HFF-Myc (cell line): ENCODE data around the gene GALNT12.

Source experiments
- DNase-seq: peaks from one replicate; pipeline ENCODE4 v3.0.0-alpha.2; 2011; ENCODE audit warnings: low read depth; ENCODE audit errors: extremely low read depth
- H3K4me3 ChIP-seq: replicated peaks from 2 replicates; pipeline ENCODE4 v1.5.1; 2011; ENCODE audit warnings: low read depth, mild to moderate bottlenecking, control low read depth, low read length
- CTCF ChIP-seq: IDR thresholded peaks from 2 replicates; pipeline ENCODE4 v1.5.1; 2012; ENCODE audit warnings: mild to moderate bottlenecking, low read depth, low read length, control low read depth; ENCODE audit errors: missing control alignments

Gene GALNT12

GRCh38 chr9:98874721-98875255, 67.3 kb downstream of the GALNT12 start:
- TF ChIP-seq CTCF, result no peak
- no peak overlapping the region for H3K4me3 ChIP-seq
- no peak for DNase-seq

GRCh38 chr9:98875536-98875935, 68.1 kb downstream of the GALNT12 start:
- TF ChIP-seq CTCF, result no peak
- DNase-seq, result no peak
- H3K4me3 ChIP-seq, result no peak overlapping the region

- no peak for DNase-seq
- H3K4me3 ChIP-seq, result no peak overlapping the region
- no peak for TF ChIP-seq CTCF
Measured at GRCh38 chr9:98877311-98877710, 69.8 kb downstream of the GALNT12 start.

GRCh38 chr9:98879094-98879962, 71.9 kb downstream of the GALNT12 start:
- no peak for DNase-seq
- no peak for TF ChIP-seq CTCF

GRCh38 chr9:98879963-98880310, 72.5 kb downstream of the GALNT12 start:
- TF ChIP-seq CTCF, result no peak
- H3K4me3 ChIP-seq, result no peak overlapping the region
- DNase-seq, result no peak

More at GRCh38 chr9:98879094-98879962, 71.9 kb downstream of the GALNT12 start:
- H3K4me3 ChIP-seq, result no peak overlapping the region

- TF ChIP-seq CTCF, result no peak
- no peak overlapping the region for H3K4me3 ChIP-seq
- DNase-seq, result no peak
Measured at GRCh38 chr9:98880311-98881015, 73.0 kb downstream of the GALNT12 start.
